Islet of Langerhans (tissue), 1 donor: ENCODE results near the gene PSPH.
"Not testable (repeated sequence)": the region's sequence is repeated elsewhere in the genome, so short reads cannot be mapped to it uniquely, and the experiment has no call there.

ENCODE experiments used
- FAIRE-seq: peaks from one replicate; lab custom pipeline; 2011; peaks lifted over from hg19 to GRCh38; lab: Jason Lieb, UNC

Gene PSPH

GRCh38 chr7:56051339-56052191 is at the start of gene PSPH, which contains the start of gene CCT6A:
Gene PSPH, minus strand, starts transcription at chr7:56051444. Its CDS starts 30,232 bp downstream, at chr7:56021212.
Gene CCT6A, plus strand, starts transcription at chr7:56051765. Its CDS starts 84 bp downstream, at chr7:56051849.
- no peak for FAIRE-seq

GRCh38 chr7:56099653-56100052 is 48.4 kb upstream of the PSPH start:
- no peak for FAIRE-seq

DNA sequence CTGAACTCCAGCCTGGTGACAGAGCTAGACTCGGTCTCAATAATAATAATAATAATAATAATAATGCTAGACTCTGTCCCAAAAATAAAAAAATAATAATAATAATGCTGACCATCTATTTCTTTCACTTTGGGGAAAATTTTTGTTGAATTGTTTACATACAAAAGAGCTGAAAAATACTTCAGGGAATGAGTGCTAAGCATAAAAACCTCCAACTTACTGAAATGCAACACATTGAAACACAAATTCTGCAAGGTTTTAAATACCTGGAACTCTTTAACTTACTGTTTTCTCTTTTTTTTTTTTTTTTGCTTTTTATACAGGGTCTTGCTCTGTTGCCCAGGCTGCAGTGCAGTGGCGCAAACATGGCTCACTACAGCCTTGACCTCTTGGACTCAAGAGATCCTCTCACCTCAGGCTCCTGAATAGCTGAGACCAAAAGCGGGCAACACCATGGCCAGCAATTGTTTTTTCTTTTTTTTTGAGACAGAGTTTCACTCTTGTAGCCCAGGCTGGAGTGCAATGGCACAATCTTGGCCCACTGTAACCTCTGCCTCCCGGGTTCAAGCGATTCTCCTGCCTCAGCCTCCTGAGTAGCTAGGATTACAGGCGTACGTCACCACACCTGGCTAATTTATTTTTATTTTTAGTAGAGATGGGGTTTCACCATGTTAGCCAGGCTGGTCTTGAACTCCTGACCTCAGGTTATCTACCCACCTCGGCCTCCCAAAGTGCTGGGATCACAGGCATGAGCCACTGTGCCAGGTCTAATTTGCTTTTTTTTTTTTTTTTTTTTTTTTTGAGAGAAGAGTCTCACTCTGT is 47.2 kb upstream of the PSPH start:
- FAIRE-seq = not testable (repeated sequence)

DNA sequence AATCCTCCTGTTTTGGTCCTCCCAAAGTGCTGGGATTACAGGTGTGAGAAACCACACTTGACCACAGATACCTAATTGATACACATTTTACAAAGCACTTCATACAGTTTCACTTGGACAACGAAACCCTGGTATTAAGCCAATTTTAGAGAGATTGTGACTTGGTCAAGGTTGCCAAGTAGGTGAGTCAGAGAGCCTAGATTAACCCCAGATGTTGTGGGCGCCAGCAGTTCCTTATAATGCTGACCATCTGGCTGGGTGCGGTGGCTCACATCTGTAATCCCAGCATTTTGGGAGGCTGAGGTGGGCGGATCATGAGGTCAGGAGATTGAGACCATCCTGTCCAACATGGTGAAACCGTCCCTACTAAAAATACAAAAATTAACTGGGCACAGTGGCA is 46.5 kb upstream of the PSPH start:
- FAIRE-seq = no peak

DNA sequence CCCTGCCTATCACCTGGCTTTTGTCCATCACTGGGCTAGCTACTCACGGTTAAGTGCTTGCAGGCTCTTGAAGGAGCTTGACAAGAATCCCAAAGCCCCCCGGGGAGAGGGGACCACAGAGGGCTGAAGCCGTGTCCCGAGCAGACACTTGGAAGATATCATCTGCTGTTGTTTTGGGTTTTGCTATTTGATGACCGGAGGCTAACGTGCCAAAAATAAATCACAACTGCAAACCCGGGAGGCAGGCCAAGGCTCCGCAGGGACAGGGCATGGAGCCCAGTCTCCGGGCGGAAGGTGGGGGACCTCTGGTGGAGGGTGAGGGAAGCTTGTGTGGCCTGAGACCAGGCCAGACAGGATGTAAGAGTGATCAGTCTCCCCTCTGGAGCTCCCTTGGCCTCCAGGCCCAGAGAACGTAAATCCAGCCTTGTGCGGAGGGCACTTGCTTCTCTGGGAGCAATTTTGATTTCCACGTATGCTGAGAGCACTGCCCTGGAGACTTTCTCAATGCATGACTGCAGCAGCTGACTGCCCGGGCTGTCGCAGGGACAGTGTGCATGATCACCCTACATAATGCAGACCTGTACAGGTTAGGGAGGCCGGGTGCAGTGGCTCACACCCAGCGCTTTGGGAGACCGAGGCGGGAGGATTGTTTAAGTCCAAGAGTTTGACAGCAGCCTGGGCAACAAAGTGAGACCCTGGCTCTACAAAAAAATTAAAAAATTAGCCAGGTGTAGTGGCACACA is 41.7 kb upstream of the PSPH start, which contains the start of gene PHKG1:
Gene PHKG1, minus strand, starts transcription at position 164 of the 743 bp plus-strand sequence. CDS start 4,011 bp downstream, outside the sequence.
- no peak for FAIRE-seq

GRCh38 chr7:56092388-56092787 is 41.1 kb upstream of the PSPH start:
- not testable (repeated sequence) for FAIRE-seq

- FAIRE-seq = no peak
Measured at GRCh38 chr7:56091591-56091990, 40.3 kb upstream of the PSPH start.

- FAIRE-seq = no peak
Measured at GRCh38 chr7:56087445-56087844, 36.2 kb upstream of the PSPH start.

GRCh38 chr7:56086761-56087160 is 35.5 kb upstream of the PSPH start:
- no peak for FAIRE-seq

GRCh38 chr7:56083150-56083785 is 32.0 kb upstream of the PSPH start:
- no peak for FAIRE-seq

DNA sequence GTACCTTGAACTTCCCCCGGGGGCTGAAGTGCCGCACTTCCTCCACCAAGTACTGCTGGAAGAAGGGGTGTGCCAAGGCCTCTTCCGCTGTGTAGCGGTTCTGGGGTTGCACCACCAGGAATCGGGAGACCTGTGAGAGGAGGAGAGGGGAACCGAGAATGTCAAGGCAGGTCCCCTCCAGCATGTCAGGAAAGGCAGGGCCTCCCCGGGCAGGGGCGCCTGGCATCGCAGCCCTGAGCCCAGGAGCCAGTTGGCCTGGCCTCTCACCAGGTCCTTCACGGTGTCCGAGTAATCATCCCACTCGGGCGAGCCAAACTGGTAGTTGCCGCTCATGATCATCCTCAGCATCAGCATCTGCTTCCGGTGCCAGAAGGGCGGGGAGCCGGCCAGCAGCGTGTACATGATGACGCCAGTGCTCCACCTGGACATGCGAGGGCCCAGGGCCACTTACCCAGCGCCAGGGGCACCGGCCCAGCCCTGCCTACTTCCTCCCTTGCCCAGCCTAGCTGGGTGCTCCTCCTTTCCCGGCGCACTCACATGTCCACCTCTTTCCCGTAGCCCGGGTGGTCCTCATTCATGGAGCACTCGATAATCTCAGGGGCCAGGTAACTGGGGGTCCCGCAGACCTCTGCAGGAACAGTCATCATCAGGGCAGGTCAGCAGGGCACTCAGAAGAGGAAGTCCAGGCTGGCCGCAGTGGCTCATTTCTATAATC is 30.5 kb upstream of the PSPH start:
- no peak for FAIRE-seq

- FAIRE-seq = not testable (repeated sequence)
Measured at GRCh38 chr7:56080726-56081435, 29.6 kb upstream of the PSPH start.

- no peak for FAIRE-seq
Measured at GRCh38 chr7:56079450-56080185, 28.4 kb upstream of the PSPH start.

DNA sequence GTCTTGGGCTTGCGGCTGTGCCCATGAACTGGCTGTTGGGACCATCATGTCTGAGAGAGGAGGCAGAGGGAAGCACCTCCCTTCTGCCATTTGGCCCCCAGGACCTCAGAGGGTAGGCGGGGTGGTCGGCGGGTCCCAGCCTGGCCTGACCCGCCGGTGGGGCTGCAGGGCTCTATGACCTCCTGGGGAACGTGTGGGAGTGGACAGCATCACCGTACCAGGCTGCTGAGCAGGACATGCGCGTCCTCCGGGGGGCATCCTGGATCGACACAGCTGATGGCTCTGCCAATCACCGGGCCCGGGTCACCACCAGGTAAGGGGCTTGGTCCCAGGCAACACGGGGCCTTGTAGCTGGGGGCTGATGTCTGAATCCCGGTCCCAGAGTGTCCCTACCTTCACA is 27.0 kb upstream of the PSPH start:
- no peak for FAIRE-seq

GRCh38 chr7:56077681-56078080 is 26.4 kb upstream of the PSPH start:
- no peak for FAIRE-seq

- no peak for FAIRE-seq
Measured at GRCh38 chr7:56074371-56074791, 23.1 kb upstream of the PSPH start.

DNA sequence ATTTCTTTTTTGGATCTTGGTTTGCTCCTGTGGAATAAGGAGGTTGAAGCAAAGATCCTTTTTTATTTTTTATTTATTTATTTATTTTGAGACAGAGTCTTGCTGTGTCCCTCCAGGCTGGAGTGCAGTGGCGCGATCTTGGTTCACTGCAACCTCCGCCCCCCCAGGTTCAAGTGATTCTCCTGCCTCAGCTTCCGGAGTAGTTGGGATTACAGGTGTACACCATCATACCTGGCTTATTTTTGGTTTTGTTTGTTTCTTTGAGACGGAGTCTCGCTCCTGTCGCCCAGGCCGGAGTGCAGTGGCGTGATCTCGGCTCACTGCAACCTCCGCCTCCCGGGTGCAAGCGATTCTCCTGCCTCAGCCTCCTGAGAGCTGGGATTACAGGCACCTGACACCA is 15.1 kb upstream of the PSPH start:
- FAIRE-seq = not testable (repeated sequence)

GRCh38 chr7:56063882-56064625 is 12.8 kb upstream of the PSPH start, which contains the start of gene SUMF2:
Gene SUMF2, plus strand, starts transcription at chr7:56064286. Its CDS starts 26 bp downstream, at chr7:56064312.
- no peak for FAIRE-seq

- FAIRE-seq = no peak
Measured at GRCh38 chr7:56063500-56063881, 12.2 kb upstream of the PSPH start.
